ENCODE results near the gene MAL.

MAL gene

GRCh38 chr2:95050385-95051300, 25.1 kb downstream of the MAL start:
- no peak for DNase-seq

- DNase-seq, result no peak
Measured at GRCh38 chr2:95051626-95052025, 26.1 kb downstream of the MAL start.

GRCh38 chr2:95052307-95052706, 26.8 kb downstream of the MAL start:
- DNase-seq, result no peak

GRCh38 chr2:95052804-95053479, 27.4 kb downstream of the MAL start:
- no peak for DNase-seq

GRCh38 chr2:95053543-95053942, 28.0 kb downstream of the MAL start:
- DNase-seq, result no peak

GRCh38 chr2:95054016-95054415, 28.5 kb downstream of the MAL start:
- no peak for DNase-seq

- no peak for DNase-seq
Measured at GRCh38 chr2:95055262-95055661, 29.8 kb downstream of the MAL start.

GRCh38 chr2:95056044-95056443, 30.5 kb downstream of the MAL start:
- DNase-seq, result no peak

- DNase-seq, result no peak
Measured at GRCh38 chr2:95056461-95057459, 31.3 kb downstream of the MAL start.

GRCh38 chr2:95057535-95058370, 32.2 kb downstream of the MAL start:
- no peak for DNase-seq

GRCh38 chr2:95058466-95058988, 33.0 kb downstream of the MAL start:
- no peak for DNase-seq

- DNase-seq, result no peak
Measured at GRCh38 chr2:95058989-95059641, 33.6 kb downstream of the MAL start.

- no peak for DNase-seq
Measured at GRCh38 chr2:95059656-95060370, 34.3 kb downstream of the MAL start.

- DNase-seq, result no peak
Measured at GRCh38 chr2:95060446-95061118, 35.1 kb downstream of the MAL start.

GRCh38 chr2:95061119-95061512, 35.6 kb downstream of the MAL start:
- no peak for DNase-seq

GRCh38 chr2:95061601-95062183, 36.2 kb downstream of the MAL start:
- DNase-seq, result no peak

- no peak for DNase-seq
Measured at GRCh38 chr2:95062242-95063085, 37.0 kb downstream of the MAL start.

All from amniotic stem cell (primary cell).